NCI-H2227 treated with DMSO at 0.1 percent for 48 hours (cell line): ENCODE data around the gene HTR4.
"Not testable (repeated sequence)": the region's sequence is repeated elsewhere in the genome, so short reads cannot be mapped to it uniquely, and the experiment has no call there.

Source experiments
- DNase-seq: peaks from one replicate; lab custom pipeline; 2025; lab: John Stamatoyannopoulos, UW

Gene HTR4

GRCh38 chr5:148532969-148533670 is 121.2 kb downstream of the HTR4 start:
- no peak for DNase-seq

- DNase-seq, result not testable (repeated sequence)
Measured at GRCh38 chr5:148529450-148529849, 124.9 kb downstream of the HTR4 start.

- DNase-seq, result no peak
Measured at GRCh38 chr5:148524721-148525120, 129.6 kb downstream of the HTR4 start.

- no peak for DNase-seq
Measured at GRCh38 chr5:148523139-148523538, 131.2 kb downstream of the HTR4 start.

- no peak for DNase-seq
Measured at GRCh38 chr5:148515460-148515859, 138.9 kb downstream of the HTR4 start.

GRCh38 chr5:148514344-148514743 is 140.0 kb downstream of the HTR4 start:
- no peak for DNase-seq

- no peak for DNase-seq
Measured at GRCh38 chr5:148512498-148512897, 141.8 kb downstream of the HTR4 start.

- no peak for DNase-seq
Measured at GRCh38 chr5:148511810-148512347, 142.4 kb downstream of the HTR4 start.

- DNase-seq, result no peak
Measured at GRCh38 chr5:148509893-148510292, 144.4 kb downstream of the HTR4 start.

GRCh38 chr5:148507648-148508047 is 146.7 kb downstream of the HTR4 start:
- DNase-seq, result no peak

GRCh38 chr5:148499452-148499851 is 154.9 kb downstream of the HTR4 start:
- DNase-seq, result no peak

- no peak for DNase-seq
Measured at GRCh38 chr5:148497757-148498156, 156.6 kb downstream of the HTR4 start.

GRCh38 chr5:148492351-148492750 is 162.0 kb downstream of the HTR4 start:
- DNase-seq, result no peak

- no peak for DNase-seq
Measured at GRCh38 chr5:148491793-148492184, 162.5 kb downstream of the HTR4 start.

GRCh38 chr5:148491015-148491792 is 163.1 kb downstream of the HTR4 start:
- DNase-seq, result no peak

GRCh38 chr5:148488757-148489156 is 165.6 kb downstream of the HTR4 start:
- DNase-seq, result no peak

- DNase-seq, result no peak
Measured at GRCh38 chr5:148486456-148486855, 167.9 kb downstream of the HTR4 start.

GRCh38 chr5:148484651-148485050 is 169.7 kb downstream of the HTR4 start:
- DNase-seq, result no peak

GRCh38 chr5:148483750-148484149 is 170.6 kb downstream of the HTR4 start:
- DNase-seq, result no peak

- DNase-seq, result peak; percentile 13
Measured at GRCh38 chr5:148482697-148483462, 171.4 kb downstream of the HTR4 start.

GRCh38 chr5:148482196-148482595 is 172.1 kb downstream of the HTR4 start:
- no peak for DNase-seq

GRCh38 chr5:148477429-148477828 is 176.9 kb downstream of the HTR4 start:
- DNase-seq, result no peak
